Uterus (tissue), 2 donors: ENCODE measurements around the gene SLC30A7.

ENCODE experiments used
- CTCF ChIP-seq, 4 experiments: fragments of 200-600 bp in 2 of 4; fragments of 450-650 bp in 2 of 4; sonication (generic) in 2 of 4; IDR thresholded peaks; one replicate each; pipeline ENCODE4 v1.5.1; 2016 to 2019; ENCODE audit warnings: antibody characterized with exemption in 4 of 4, mild to moderate bottlenecking in 2 of 4, moderate library complexity in 1 of 4
- POLR2A ChIP-seq, 2 donors: fragments of 450-650 bp; IDR thresholded peaks; one replicate each; pipeline ENCODE4 v1.6.1; 2016; ENCODE audit warnings: antibody characterized with exemption in 2 of 2, mild to moderate bottlenecking in 1 of 2, moderate library complexity in 1 of 2

- TF ChIP-seq CTCF (IDR thresholded peaks at IDR 0.05): no peak
- TF ChIP-seq POLR2A (IDR thresholded peaks at IDR 0.05): no peak
These were observed 29.1 kb downstream of the SLC30A7 start for GRCh38 chr1:100924991-100925390.
